HG03025 (cell line): ENCODE results near the gene COL20A1.

Source experiments
- ATAC-seq: cut with Tn5 transposase; IDR thresholded peaks from one replicate; pipeline ENCODE4 v1.9.1; 2021; ENCODE audit warnings: mild to moderate bottlenecking, moderate library complexity; ENCODE audit not compliant: unreplicated experiment, low FRiP score

The COL20A1 gene

GRCh38 chr20:63276956-63277355 is 16.0 kb upstream of the COL20A1 start:
- ATAC-seq: no peak

DNA sequence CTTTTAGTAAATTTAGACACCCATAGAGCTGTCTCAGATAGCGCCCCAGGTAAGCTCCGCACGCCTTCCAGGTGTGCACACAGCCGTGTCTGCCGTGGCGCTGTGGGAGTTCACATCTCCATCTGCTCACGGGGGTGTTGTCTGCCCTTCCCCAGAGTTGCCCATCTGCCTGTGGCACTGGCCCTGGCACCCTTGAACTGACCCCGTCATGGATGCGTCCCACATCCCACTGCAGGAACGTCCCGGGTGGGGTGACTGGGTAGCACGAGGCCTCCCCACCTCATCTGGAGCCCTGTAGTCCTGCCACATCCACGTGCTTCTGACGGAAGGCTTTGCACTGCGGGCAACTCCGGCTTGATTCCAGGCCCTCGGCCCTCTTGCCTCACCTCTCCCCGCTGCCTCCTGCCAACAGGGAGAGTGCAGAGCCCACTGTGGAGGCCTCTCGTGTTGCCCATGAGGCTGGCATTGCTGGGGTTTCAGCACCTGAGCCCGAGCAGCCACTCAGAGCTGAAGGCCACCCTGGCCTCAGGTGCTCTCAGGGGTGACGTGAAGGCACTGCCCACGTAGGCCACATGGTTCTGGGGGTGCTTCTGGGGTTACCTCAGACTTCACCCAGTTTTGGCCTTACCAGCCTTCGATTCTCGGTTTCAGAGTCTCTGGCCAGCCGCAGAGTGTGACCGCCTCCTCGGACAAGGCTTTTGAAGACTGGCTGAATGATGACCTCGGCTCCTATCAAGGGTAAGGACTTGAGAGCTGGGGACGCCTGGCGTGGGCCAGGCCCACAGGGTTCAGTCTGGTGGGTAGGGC is 15.3 kb upstream of the COL20A1 start:
- no peak for ATAC-seq

GRCh38 chr20:63278661-63279060 is 14.3 kb upstream of the COL20A1 start:
- ATAC-seq: no peak

GRCh38 chr20:63279931-63280330 is 13.1 kb upstream of the COL20A1 start:
- ATAC-seq: no peak

GRCh38 chr20:63280371-63280770 is 12.6 kb upstream of the COL20A1 start:
- ATAC-seq: no peak

- ATAC-seq: no peak
These were observed 11.9 kb upstream of the COL20A1 start for GRCh38 chr20:63280929-63281545.

DNA sequence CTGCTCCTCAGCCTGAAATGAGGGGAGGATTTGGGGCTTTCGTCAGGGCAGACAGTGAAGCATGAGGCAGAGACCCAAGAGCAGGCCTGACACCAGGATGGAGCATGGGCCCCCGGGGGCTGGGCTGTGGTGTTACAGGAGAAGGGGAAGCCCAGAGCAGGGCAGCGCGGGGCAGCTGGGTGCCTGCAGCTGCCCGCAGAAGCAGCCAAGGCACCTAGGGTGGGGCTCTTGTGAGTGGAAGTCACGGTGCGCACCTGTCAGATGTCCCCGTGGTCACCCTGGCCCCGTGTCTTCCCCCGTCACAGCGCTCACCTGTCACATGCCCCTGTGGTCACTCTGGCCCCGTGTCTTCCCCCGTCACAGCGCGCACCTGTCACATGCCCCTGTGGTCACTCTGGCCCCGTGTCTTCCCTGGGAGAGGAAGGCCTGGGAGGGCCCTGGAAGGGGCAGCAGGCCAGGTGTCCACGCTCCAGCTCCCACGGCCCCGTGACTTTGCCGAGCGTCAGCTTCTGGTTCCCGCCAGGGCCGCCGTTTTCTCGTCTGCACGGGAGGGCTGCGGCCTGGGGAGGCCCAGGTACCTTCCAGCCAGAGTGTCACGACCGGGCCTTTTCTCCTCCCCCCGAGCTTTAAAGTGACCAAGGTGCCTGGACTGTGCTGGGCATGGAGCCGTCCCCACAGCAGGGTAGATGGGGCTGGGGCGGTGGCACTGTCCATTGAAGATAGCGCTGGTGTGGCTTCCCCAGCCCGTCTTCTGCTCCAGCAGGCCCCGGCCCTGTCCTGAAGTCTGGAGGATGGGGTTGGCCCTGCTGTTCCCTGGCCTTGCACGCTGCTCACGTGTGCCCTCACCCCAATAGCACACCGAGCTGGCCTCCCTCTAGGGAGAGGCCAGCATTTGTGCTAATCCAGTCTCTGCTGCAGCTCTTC is 11.0 kb upstream of the COL20A1 start:
- ATAC-seq: no peak

- no peak for ATAC-seq
These were observed 10.0 kb upstream of the COL20A1 start for GRCh38 chr20:63282946-63283345.

GRCh38 chr20:63283397-63284082 is 9.4 kb upstream of the COL20A1 start:
- ATAC-seq: no peak

DNA sequence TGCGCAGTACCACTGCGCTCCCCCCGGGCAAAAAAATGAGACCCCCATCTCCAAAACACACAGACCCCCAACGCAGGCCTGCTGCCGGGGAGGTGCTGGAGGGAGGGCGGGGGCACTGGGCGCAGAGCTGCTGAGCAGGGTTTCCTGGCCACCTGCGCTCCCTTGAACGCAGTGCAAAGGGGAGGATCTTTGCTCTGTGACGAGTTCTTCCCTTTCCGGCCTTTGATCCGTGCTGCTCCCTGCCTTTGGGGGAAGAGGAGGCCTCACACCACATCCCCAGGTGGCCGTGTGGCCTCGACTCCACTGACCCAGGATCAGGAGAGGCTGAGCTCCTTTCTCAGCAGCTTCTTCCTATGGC is 8.9 kb upstream of the COL20A1 start:
- ATAC-seq: no peak

- ATAC-seq: no peak
These were observed 8.4 kb upstream of the COL20A1 start for GRCh38 chr20:63284544-63284949.

- no peak for ATAC-seq
These were observed 7.9 kb upstream of the COL20A1 start for GRCh38 chr20:63284981-63285524.

DNA sequence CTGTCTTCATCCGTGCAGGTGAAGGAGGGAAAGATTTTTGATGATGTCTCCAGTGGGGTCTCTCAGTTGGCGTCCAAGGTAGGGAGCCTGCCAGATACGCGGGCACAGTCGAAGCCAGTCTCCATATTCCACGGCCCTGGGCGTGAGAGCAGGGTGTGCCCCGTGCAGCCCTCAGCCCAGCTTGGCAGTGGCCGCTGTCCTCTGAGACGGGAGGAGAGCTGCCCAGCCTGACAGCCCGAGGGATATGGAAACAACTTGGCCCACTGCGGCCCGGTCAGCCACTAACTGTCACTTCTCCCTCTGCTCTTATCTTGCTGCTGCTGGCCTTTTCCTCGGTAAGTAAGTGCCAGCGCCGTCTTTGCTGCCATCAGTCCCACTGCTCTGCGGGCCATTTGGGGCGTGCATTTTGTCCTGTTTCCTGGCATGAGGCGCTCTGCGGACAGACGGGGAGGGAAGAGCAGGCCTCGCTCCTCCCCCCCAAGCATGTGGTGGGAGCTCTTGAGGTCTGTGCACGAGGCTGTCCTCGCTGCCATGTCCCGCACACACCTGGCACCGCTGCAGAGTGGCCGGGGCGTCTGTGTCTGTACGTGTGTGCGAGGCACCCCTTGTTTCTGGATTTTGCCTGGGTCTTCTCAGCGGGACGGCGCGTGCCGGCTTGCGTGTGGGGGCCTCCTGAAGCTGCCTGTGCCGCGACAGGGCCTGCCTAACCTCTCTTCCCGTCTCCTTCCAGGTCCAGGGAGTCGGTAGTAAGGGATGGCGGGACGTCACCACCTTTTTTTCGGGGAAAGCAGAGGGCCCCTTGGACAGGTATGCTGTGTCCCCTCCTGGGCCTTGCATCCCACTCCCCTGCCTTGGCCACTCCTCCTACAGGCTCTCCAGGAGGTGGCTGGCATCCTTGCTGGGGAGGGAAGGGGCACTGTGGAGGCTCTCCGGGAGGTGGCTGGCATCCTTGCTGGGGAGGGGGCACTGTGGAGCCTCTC is 7.1 kb upstream of the COL20A1 start:
- ATAC-seq: no peak

GRCh38 chr20:63286781-63287696 is 5.9 kb upstream of the COL20A1 start:
- ATAC-seq: no peak

GRCh38 chr20:63287697-63288580 is 5.0 kb upstream of the COL20A1 start:
- no peak for ATAC-seq

- no peak for ATAC-seq
These were observed 4.3 kb upstream of the COL20A1 start for GRCh38 chr20:63288581-63289251.
